Measurements from ENCODE around the gene SAMD4B.

DNA sequence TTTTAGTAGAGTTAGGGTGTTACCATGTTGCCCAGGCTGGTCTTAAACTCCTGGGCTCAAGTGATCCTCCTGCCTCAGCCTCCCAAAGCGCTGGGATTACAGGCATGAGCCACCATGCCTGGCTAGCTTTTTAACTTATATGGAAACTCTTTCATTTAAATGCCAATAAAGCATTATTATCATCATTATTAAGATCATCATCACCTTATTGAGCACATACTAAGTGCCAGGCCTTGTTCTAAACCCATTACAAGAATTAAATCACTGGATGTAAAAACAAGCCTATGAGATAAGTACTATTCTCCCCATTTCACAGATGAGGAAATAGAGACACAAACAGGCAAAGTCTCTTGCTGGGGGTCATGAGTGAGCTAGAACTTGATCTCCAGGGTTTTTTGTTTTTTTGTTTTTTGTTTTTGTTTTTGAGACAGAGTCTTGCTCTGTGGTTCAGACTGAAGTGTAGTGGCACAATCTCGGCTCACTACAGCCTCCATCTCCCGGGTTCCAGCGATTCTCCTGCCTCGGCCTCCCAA lies 7.7 kb upstream of the SAMD4B start:
- TF ChIP-seq POLR2A (IDR thresholded peaks at IDR 0.05) (no peak), CTCF (IDR thresholded peaks at IDR 0.05) (no peak)

All from thyroid gland (tissue), 4 donors.